A549 treated with AZD2906 at 1 μM for 4 hours (cell line): ENCODE data around the gene MPPE1. TPM values are rescaled to one million over a fixed set of nuclear protein-coding genes. Genes with fewer than 3 reads are reported as not detected.

Experiments
- total RNA-seq: library from RNA; stranded (reverse); fragments of 200-300 nt; extraction: Qiagen RNA extraction; gene quantifications from 5 replicates; pipeline ENCODE4 v1.2.3, GENCODE V29; 2022

The MPPE1 gene, protein sequence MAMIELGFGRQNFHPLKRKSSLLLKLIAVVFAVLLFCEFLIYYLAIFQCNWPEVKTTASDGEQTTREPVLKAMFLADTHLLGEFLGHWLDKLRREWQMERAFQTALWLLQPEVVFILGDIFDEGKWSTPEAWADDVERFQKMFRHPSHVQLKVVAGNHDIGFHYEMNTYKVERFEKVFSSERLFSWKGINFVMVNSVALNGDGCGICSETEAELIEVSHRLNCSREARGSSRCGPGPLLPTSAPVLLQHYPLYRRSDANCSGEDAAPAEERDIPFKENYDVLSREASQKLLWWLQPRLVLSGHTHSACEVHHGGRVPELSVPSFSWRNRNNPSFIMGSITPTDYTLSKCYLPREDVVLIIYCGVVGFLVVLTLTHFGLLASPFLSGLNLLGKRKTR
- total RNA-seq: 16.6 to 20.6 TPM (median 19.0 TPM) in 5 replicates

GRCh38 chr18:11908182-11909060, at the start of gene MPPE1:
MPPE1 (minus strand) TSS chr18:11908317; CDS start chr18:11897264, 11,053 bp downstream.

DNA sequence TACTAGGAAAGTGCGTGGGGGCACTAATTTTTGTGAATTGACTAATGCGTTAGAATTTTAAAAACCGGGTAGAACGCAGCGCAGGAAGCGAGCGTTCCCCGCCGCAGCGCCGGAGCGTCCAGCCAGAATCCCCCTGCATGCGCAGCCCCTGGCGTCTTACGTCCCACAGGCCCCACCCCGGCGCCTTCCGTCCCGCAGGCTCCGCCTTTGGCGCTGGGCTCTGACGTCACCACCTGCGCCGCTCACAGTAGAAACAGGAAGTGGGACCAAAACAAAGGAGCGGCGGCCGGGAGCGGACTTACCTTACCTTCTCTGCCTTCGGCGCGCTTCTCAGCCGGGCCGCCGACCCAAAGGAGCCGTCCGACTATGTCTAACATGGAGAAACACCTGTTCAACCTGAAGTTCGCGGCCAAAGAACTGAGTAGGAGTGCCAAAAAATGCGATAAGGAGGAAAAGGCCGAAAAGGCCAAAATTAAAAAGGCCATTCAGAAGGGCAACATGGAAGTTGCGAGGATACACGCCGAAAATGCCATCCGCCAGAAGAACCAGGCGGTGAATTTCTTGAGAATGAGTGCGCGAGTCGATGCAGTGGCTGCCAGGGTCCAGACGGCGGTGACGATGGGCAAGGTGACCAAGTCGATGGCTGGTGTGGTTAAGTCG, 56.8 kb downstream of the MPPE1 start, which contains the start of gene CHMP1B:
Gene CHMP1B, plus strand, starts transcription at position 268 of the 660 bp plus-strand sequence. Its CDS starts 99 bp downstream, at position 367.

Other genes with a start within 250 kb of the MPPE1 start
- 4.9 to 6.6 TPM (median 5.5 TPM) in 5 replicates for gene GNAL, start 219.1 kb downstream of the MPPE1 start, total RNA-seq
- 37.8 to 48.3 TPM (median 41.8 TPM) in 5 replicates for gene CHMP1B, start 56.9 kb downstream of the MPPE1 start, total RNA-seq
- gene IMPA2, start 73.2 kb upstream of the MPPE1 start, total RNA-seq: 80.3 to 107 TPM (median 101 TPM) in 5 replicates
- gene ANKRD62, start 185.5 kb upstream of the MPPE1 start, total RNA-seq: not detected in 5 replicates